Left lung (tissue), 10 donors: ENCODE data around the gene COL16A1. TPM values are rescaled to one million over a fixed set of nuclear protein-coding genes. Genes with fewer than 3 reads are reported as not detected.

ENCODE experiments used
- ATAC-seq: fragments of 200-7000 bp; cut with Tn5 transposase; one replicate; pipeline ENCODE4 v1.9.1; 2020; ENCODE audit warnings: moderate library complexity
- DNase-seq, 4 donors: peaks; one replicate each; pipeline ENCODE4 v3.0.0-alpha.2; 2013 to 2020
- H3K27ac ChIP-seq, 2 donors: fragments of 200-600 bp; sonication (generic) in 1 of 2; one replicate each; pipeline versions ENCODE4 v1.5.0 to v1.8.0; 2020 to 2021
- H3K27me3 ChIP-seq, 2 donors: fragments of 200-600 bp; sonication (generic) in 1 of 2; one replicate each; pipeline versions ENCODE4 v1.5.0 to v1.8.0; 2020 to 2021
- H3K36me3 ChIP-seq, 2 donors: fragments of 200-600 bp; sonication (generic) in 1 of 2; one replicate each; pipeline versions ENCODE4 v1.5.0 to v1.8.0; 2020 to 2021
- H3K4me1 ChIP-seq, 2 donors: fragments of 200-600 bp; one replicate each; pipeline ENCODE4 v1.8.0; 2021
- H3K4me3 ChIP-seq, 2 donors: fragments of 200-600 bp; sonication (generic) in 1 of 2; one replicate each; pipeline versions ENCODE4 v1.5.0 to v1.8.0; 2020 to 2021; ENCODE audit warnings: mild to moderate bottlenecking in 1 of 2
- H3K9me3 ChIP-seq, 2 donors: fragments of 200-600 bp; sonication (generic) in 1 of 2; one replicate each; pipeline versions ENCODE4 v1.5.0 to v1.8.0; 2020 to 2021
- CTCF ChIP-seq, 2 donors: fragments of 200-600 bp; sonication (generic) in 1 of 2; IDR thresholded peaks; one replicate each; pipeline versions ENCODE4 v1.5.0 to v1.8.0; 2021; ENCODE audit warnings: antibody characterized with exemption in 2 of 2
- intact Hi-C, 2 donors: fragments of 100-400 bp; cut with DNase I; formaldehyde crosslinking; loops; one replicate each; pipeline versions ENCODE4 v1.11.2 to v1.14.2; 2022
- polyA plus RNA-seq, 6 donors: library from polyadenylated mRNA; unstranded; fragments of 120-200 nt; gene quantifications; one replicate each; pipeline ENCODE4 v1.2.1, GENCODE V29; 2013; ENCODE audit not compliant: insufficient read length in 6 of 6
- total RNA-seq, 2 donors: library from RNA; stranded (reverse); fragmentation: NEBNext Ultra II Directional; extraction: Animal tissue kit (Norgen Biotek cat#: 25700); gene quantifications; one replicate each; pipeline ENCODE4 v1.2.1, GENCODE V29; 2021
- donor health status: DM: no; HTN: yes; CAD: no.
- donor health status: DM: no; HTN: no; CAD: no.

The COL16A1 gene
- total and polyA plus RNA-seq, 8 donors: 64.8 to 177 (median 118) TPM

GRCh38 chr1:31618916-31619846, 84.6 kb downstream of the COL16A1 start:
- Histone ChIP-seq H3K27ac (no peak overlapping the region), H3K4me3 (no peak overlapping the region), H3K27me3 (peaks cover 7 to 35% of the 10 kb centered on the region in 2 donors), H3K4me1 (peaks cover 0 to 8% of the 10 kb centered on the region in 2 donors), H3K9me3 (no peaks in the 10 kb centered on the region), H3K36me3 (no peaks in the 10 kb centered on the region)
- intact Hi-C loops: no loop called here
- no peak for DNase-seq
- no peak for ATAC-seq
- no peak for TF ChIP-seq CTCF (IDR thresholded peaks at IDR 0.05)

- peak overlapping the region; percentile 30 to 31 for H3K4me3 ChIP-seq
- H3K27me3 ChIP-seq: peaks cover 7 to 35% of the 10 kb centered on the region in 2 donors
- peaks cover 0 to 8% of the 10 kb centered on the region in 2 donors for H3K4me1 ChIP-seq
- intact Hi-C loops: no loop called here
- peak; percentile 69 to 73 for TF ChIP-seq CTCF (IDR thresholded peaks at IDR 0.05)
- H3K9me3 ChIP-seq: no peaks in the 10 kb centered on the region
- ATAC-seq: peak; percentile 88
- H3K27ac ChIP-seq: no peak overlapping the region
- DNase-seq: peak in 3 of 4 donors; percentile 35 to 82 (median 58)
- H3K36me3 ChIP-seq: no peaks in the 10 kb centered on the region
Measured at GRCh38 chr1:31617916-31618746, 85.7 kb downstream of the COL16A1 start.

- peak; percentile 56 for ATAC-seq
- intact Hi-C loops: no loop called here
- H3K36me3 ChIP-seq: no peaks in the 10 kb centered on the region
Measured at GRCh38 chr1:31617218-31617915, 86.5 kb downstream of the COL16A1 start, which contains the start of gene HCRTR1. TSS of gene HCRTR1 (plus strand) at chr1:31617689. CDS start at chr1:31619193, 1,504 bp downstream.

GRCh38 chr1:31615939-31616338, 87.9 kb downstream of the COL16A1 start:
- Histone ChIP-seq H3K27me3 (peaks cover 7 to 35% of the 10 kb centered on the region in 2 donors), H3K4me1 (peaks cover 0 to 8% of the 10 kb centered on the region in 2 donors), H3K4me3 (no peak overlapping the region), H3K36me3 (no peaks in the 10 kb centered on the region), H3K27ac (no peak overlapping the region), H3K9me3 (no peaks in the 10 kb centered on the region)
- intact Hi-C loops: no loop called here
- no peak for TF ChIP-seq CTCF (IDR thresholded peaks at IDR 0.05)
- no peak for DNase-seq
- ATAC-seq: no peak

More at GRCh38 chr1:31617218-31617915, 86.5 kb downstream of the COL16A1 start, which contains the start of gene HCRTR1:
- peaks cover 0 to 8% of the 10 kb centered on the region in 2 donors for H3K4me1 ChIP-seq
- H3K4me3 ChIP-seq: peak within 1 kb of the TSS; percentile 30 to 31
- H3K9me3 ChIP-seq: no peaks in the 10 kb centered on the region
- no peak for TF ChIP-seq CTCF (IDR thresholded peaks at IDR 0.05)
- H3K27ac ChIP-seq: no peak within 1 kb of the TSS
- peak in 1 of 4 donors; percentile 58 for DNase-seq
- H3K27me3 ChIP-seq: peaks cover 7 to 35% of the 10 kb centered on the region in 2 donors
